ENCODE measurements around the gene ASB11. TPM values are rescaled to one million over a fixed set of nuclear protein-coding genes. Genes with fewer than 3 reads are reported as not detected.

ASB11 gene, protein sequence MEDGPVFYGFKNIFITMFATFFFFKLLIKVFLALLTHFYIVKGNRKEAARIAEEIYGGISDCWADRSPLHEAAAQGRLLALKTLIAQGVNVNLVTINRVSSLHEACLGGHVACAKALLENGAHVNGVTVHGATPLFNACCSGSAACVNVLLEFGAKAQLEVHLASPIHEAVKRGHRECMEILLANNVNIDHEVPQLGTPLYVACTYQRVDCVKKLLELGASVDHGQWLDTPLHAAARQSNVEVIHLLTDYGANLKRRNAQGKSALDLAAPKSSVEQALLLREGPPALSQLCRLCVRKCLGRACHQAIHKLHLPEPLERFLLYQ
- total RNA-seq, result 0.14 TPM in 1 of 2 replicates, not detected in the other

DNA sequence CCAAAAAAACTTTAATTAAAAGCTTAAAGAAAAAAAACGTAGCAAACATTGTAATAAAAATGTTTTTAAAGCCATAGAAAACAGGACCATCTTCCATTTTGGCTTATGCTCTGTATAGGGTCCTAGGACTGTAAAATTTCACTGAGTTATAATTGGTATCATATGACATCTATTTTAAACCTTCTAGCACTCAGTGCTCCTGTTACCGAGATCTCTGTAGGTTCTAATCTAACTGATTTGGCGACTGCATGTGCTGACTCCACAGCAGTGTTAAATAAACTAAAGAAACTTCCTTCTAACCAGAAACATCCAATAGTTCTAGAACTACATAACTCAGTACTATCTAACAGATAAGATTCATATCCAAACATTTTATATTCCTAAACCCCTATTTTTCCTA, at the start of gene ASB11:
Gene ASB11, minus strand, starts transcription at position 132 of the 400 bp plus-strand sequence. Its CDS starts 35 bp downstream, at position 97.

DNA sequence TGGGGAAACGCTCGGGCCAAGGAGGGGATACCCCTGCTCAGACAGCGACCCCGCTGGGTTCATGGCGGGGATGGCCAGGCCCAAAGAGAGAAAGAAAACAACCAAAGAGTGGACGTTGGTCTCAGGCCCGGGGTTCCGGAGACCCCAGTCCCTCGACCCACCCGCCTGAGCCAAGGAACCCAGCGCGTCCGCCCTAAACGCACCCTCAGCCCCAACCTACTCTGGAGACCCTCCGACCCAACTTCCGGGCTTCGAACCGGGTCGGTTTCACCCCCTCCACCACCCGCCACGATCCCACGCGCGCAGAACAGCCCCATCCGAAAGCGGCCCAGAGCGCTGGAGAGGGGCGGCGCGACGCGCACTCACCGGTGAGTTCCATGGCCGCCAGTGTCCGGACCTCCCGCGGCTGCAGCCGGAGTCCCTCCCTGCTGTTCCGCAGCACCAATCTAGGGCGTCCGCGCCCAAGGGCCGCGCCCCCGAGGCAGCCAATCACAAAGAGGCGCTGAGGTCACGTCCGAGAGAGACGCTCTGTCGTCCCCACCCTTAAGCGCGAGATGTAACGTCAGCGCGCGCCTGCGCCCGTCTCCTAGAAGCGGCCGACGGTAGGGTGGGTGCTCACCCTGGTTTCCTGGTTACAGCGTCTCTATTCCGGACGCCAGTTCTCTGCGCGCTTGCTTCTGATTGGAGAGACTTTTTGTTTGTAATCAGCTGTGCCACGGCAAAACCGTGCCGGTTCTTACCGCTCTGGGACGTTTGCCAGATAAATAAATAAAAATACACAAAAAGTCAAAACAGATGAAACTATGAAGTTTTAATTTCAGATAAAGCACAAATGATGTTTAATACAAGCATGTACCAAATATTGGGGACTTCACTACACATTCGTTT, 19.9 kb upstream of the ASB11 start, which contains the start of gene PIGA:
Gene PIGA, minus strand, starts transcription at position 389 of the 888 bp plus-strand sequence. CDS start 3,593 bp downstream, outside the sequence.

GRCh38 chrX:15269618-15270521, 45.6 kb downstream of the ASB11 start, which contains the start of gene ASB9:
ASB9 (minus strand) TSS chrX:15270083; CDS start chrX:15269874, 209 bp downstream.

Other genes with a start within 250 kb of the ASB11 start
- gene ASB9, start 45.6 kb downstream of the ASB11 start, total RNA-seq, result 9.8 and 17.4 TPM in 2 replicates
- gene PIGA, start 19.9 kb upstream of the ASB11 start, total RNA-seq, result 16.4 and 19.2 TPM in 2 replicates
- 0.53 and 0.65 TPM in 2 replicates for gene VEGFD, start 68.8 kb upstream of the ASB11 start, total RNA-seq
- gene PIR, start 177.7 kb upstream of the ASB11 start, total RNA-seq, result 141 and 163 TPM in 2 replicates
- 157 and 166 TPM in 2 replicates for gene BMX, start 185.2 kb upstream of the ASB11 start, total RNA-seq

All from thoracic aorta endothelial cell (primary cell).